Loucy (cell line): ENCODE measurements around the gene KRTAP9-3.

Experiments used
- CTCF ChIP-seq: fragments of 200-600 bp; sonication (generic); conservative IDR thresholded peaks from 2 replicates; pipeline ENCODE4 v1.5.1; 2014; ENCODE audit warnings: mild to moderate bottlenecking, antibody characterized with exemption, low read length
- EZH2phosphoT487 ChIP-seq: fragments of 200-600 bp; IDR thresholded peaks from 2 replicates; pipeline ENCODE4 v1.6.1; 2018; ENCODE audit warnings: antibody characterized with exemption, mild to moderate bottlenecking, moderate library complexity, borderline replicate concordance

- TF ChIP-seq CTCF = no peak
- no peak for TF ChIP-seq EZH2phosphoT487
Observed at GRCh38 chr17:41199421-41200078, 32.7 kb upstream of the KRTAP9-3 start.
